AG09319 (cell line): ENCODE results near the gene ATXN1.

Experiments
- DNase-seq: peaks from one replicate; pipeline ENCODE4 v3.0.0-alpha.2; 2010; ENCODE audit warnings: low read depth; ENCODE audit errors: extremely low read depth
- TF ChIP-seq, protein P1 (sequence below): IDR thresholded peaks from 2 replicates; pipeline ENCODE4 v1.5.1; 2011; ENCODE audit warnings: low read depth, mild to moderate bottlenecking, inconsistent platforms, low read length, moderate library complexity

The ATXN1 gene

GRCh38 chr6:16402581-16402900 lies 358.7 kb downstream of the ATXN1 start:
- TF ChIP-seq, protein P1, sequence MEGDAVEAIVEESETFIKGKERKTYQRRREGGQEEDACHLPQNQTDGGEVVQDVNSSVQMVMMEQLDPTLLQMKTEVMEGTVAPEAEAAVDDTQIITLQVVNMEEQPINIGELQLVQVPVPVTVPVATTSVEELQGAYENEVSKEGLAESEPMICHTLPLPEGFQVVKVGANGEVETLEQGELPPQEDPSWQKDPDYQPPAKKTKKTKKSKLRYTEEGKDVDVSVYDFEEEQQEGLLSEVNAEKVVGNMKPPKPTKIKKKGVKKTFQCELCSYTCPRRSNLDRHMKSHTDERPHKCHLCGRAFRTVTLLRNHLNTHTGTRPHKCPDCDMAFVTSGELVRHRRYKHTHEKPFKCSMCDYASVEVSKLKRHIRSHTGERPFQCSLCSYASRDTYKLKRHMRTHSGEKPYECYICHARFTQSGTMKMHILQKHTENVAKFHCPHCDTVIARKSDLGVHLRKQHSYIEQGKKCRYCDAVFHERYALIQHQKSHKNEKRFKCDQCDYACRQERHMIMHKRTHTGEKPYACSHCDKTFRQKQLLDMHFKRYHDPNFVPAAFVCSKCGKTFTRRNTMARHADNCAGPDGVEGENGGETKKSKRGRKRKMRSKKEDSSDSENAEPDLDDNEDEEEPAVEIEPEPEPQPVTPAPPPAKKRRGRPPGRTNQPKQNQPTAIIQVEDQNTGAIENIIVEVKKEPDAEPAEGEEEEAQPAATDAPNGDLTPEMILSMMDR: no peak
- DNase-seq: no peak

- TF ChIP-seq, protein P1: no peak
- DNase-seq: no peak
These were observed 361.0 kb downstream of the ATXN1 start for GRCh38 chr6:16400248-16400760.

DNA sequence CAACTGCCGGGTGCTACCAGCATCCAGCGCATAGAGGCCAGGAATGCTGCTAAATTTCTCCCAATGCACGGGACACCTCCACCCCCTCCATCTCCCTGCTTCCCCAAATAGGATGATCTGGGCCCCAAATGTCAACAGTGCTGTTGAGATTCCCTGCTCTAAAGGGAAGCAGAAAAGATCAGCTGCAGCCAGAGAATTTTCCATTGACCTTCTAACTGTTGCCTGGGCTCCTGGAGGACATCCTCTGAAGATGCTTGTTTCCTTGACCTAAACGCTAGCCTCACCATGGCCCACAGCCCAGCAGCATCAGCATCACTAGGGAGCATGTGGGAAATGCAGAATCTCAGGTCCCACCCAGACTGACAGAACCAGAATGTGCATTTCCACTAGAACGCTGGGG lies 361.6 kb downstream of the ATXN1 start:
- no peak for DNase-seq
- TF ChIP-seq, protein P1: no peak

- TF ChIP-seq, protein P1: no peak
- DNase-seq: no peak
These were observed 362.1 kb downstream of the ATXN1 start for GRCh38 chr6:16399158-16399557.

- peak; percentile 32 for DNase-seq
- TF ChIP-seq, protein P1: no peak
These were observed 362.7 kb downstream of the ATXN1 start for GRCh38 chr6:16398587-16398986.

- DNase-seq: no peak
- TF ChIP-seq, protein P1: no peak
These were observed 363.6 kb downstream of the ATXN1 start for GRCh38 chr6:16397623-16398022.

DNA sequence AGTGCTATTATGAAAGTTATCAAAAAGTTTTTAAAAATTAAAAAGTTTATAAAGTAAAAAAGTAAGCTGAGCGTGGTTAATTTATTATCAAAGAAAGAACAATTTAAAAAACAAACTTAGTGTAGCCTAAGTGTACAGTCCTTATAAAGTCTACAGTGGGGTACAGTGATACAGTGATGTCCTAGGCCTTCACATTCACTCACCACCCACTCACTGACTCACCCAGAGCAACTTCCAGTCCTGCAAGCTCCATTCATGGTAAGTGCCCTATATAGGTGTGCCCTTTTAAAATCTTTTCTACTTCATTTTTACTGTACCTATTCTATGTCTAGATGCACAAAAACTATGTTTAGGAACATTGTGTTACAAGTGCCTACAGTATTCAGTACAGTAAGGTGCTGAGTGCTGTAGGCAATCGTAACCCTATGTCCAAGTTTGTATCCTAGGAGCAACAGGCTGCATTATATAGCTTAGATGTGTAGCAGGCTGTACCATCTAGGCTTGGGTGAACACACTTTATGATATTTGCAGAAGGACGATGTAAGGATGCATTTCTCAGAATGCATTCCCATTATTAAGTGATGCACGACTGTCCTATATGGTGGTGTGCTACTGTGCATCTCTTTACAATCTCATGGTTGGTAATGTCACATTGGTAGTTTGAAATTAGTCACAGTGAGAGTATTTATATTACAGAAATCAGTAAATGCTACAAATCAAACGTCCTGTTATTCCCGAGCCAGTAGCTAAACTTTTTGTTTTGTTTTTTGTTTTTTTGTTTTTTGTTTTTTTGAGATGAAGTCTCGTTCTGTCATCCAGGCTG lies 364.6 kb downstream of the ATXN1 start:
- TF ChIP-seq, protein P1: no peak
- no peak for DNase-seq
